ENCODE results near the gene FASTK. TPM values are rescaled to one million over a fixed set of nuclear protein-coding genes. Genes with fewer than 3 reads are reported as not detected.

FASTK gene
- total RNA-seq, 4 donors from 2014 or later = 121 to 241 (median 144) TPM

GRCh38 chr7:151125470-151125845 lies 44.8 kb upstream of the FASTK start:
- 48% methylated on average over 22 of the region's 22 CpGs; no CpG with 5 or more reads in 1 of the 2 donors for WGBS, 2 donors (ENCODE audit: low coverage in 1 of 2)
- TF ChIP-seq CTCF (IDR thresholded peaks at IDR 0.05) (peak in 4 of 5 experiments; percentile 25 to 49 (median 30)), EP300 (IDR thresholded peaks at IDR 0.05; ENCODE audit: low read depth) (no peak), POLR2AphosphoS5 (IDR thresholded peaks at IDR 0.05) (peak in 1 of 3 donors; percentile 17)
- intact Hi-C loops (cut with DNase I; ENCODE audit: low total_unique reads) = loop anchor here (10.0 kb wide), 1 partner anchor 179 kb away; no protein-coding TSS in a partner anchor
- peaks cover 0 to 10% (median 4%) of the 10 kb centered on the region in 4 donors for H3K36me3 ChIP-seq
- peak overlapping the region; percentile 9 to 80 (median 70) for H3K27ac ChIP-seq
- no peaks in the 10 kb centered on the region for H3K27me3 ChIP-seq
- DNase-seq = peak; percentile 64
- peak overlapping the region in 3 of 4 donors; percentile 36 to 49 (median 40) for H3K4me3 ChIP-seq
- H3K4me1 ChIP-seq = peaks cover 0 to 25% (median 19%) of the 10 kb centered on the region in 4 donors
- no peaks in the 10 kb centered on the region for H3K9me3 ChIP-seq
- in situ Hi-C loops (cut with MboI; ENCODE audit: low pct_ligation_motif_present in 1 of 4, low pct_unique_long_range_greater_than_20kb in 1 of 4, low sequenced_read_pairs in 3 of 4) = loop anchor here in 2 of 4 donors (5.0 to 10.0 kb wide), 2 partner anchors 47 to 49 kb away; no protein-coding TSS in a partner anchor

GRCh38 chr7:151124899-151125399 lies 44.3 kb upstream of the FASTK start:
- in situ Hi-C loops (cut with MboI; ENCODE audit: low pct_ligation_motif_present in 1 of 4, low pct_unique_long_range_greater_than_20kb in 1 of 4, low sequenced_read_pairs in 3 of 4) (loop anchor here in 2 of 4 donors (5.0 to 10.0 kb wide), 2 partner anchors 47 to 50 kb away; no protein-coding TSS in a partner anchor), intact Hi-C loops (cut with DNase I; ENCODE audit: low total_unique reads) (loop anchor here (5.0 to 10.0 kb wide), 2 partner anchors 42 to 180 kb away; partner anchors contain the start of gene GBX1)
- Histone ChIP-seq H3K4me1 (peaks cover 0 to 25% (median 19%) of the 10 kb centered on the region in 4 donors), H3K27ac (peak overlapping the region in 2 of 4 donors; percentile 73 to 80), H3K4me3 (peak overlapping the region in 1 of 4 donors; percentile 49), H3K36me3 (peaks cover 0 to 13% (median 6%) of the 10 kb centered on the region in 4 donors), H3K27me3 (no peaks in the 10 kb centered on the region), H3K9me3 (no peaks in the 10 kb centered on the region)
- no peak for DNase-seq
- TF ChIP-seq POLR2A (IDR thresholded peaks at IDR 0.05) = no peak
- 83% methylated on average over 14 of the region's 14 CpGs; no CpG with 5 or more reads in 1 of the 2 donors for WGBS, 2 donors (ENCODE audit: low coverage in 1 of 2)

- peaks cover 0 to 25% (median 19%) of the 10 kb centered on the region in 4 donors for H3K4me1 ChIP-seq
- in situ Hi-C loops (cut with MboI; ENCODE audit: low pct_ligation_motif_present in 1 of 4, low pct_unique_long_range_greater_than_20kb in 1 of 4, low sequenced_read_pairs in 3 of 4) (loop anchor here in 1 of 4 donors (10.0 kb wide), 1 partner anchor 50 kb away; no protein-coding TSS in a partner anchor), intact Hi-C loops (cut with DNase I; ENCODE audit: low total_unique reads) (loop anchor here (5.0 to 10.0 kb wide), 2 partner anchors 43 to 180 kb away; partner anchors contain the start of gene GBX1)
- H3K4me3 ChIP-seq = no peak overlapping the region
- H3K9me3 ChIP-seq = no peaks in the 10 kb centered on the region
- no peak for DNase-seq
- H3K27ac ChIP-seq = no peak overlapping the region
- TF ChIP-seq CTCF (IDR thresholded peaks at IDR 0.05) (no peak), EP300 (IDR thresholded peaks at IDR 0.05; ENCODE audit: low read depth) (no peak), POLR2AphosphoS5 (IDR thresholded peaks at IDR 0.05) (no peak), POLR2A (IDR thresholded peaks at IDR 0.05) (no peak)
- WGBS, 2 donors (ENCODE audit: low coverage in 1 of 2) = 88% methylated on average over 7 of the region's 7 CpGs; no CpG with 5 or more reads in 1 of the 2 donors
- H3K36me3 ChIP-seq = peaks cover 0 to 16% (median 6%) of the 10 kb centered on the region in 4 donors
- no peaks in the 10 kb centered on the region for H3K27me3 ChIP-seq
Observed at GRCh38 chr7:151124481-151124880, 43.9 kb upstream of the FASTK start.

GRCh38 chr7:151123822-151124464 lies 43.3 kb upstream of the FASTK start:
- intact Hi-C loops (cut with DNase I; ENCODE audit: low total_unique reads) (loop anchor here (5.0 to 10.0 kb wide), 2 partner anchors 43 to 181 kb away; partner anchors contain the start of gene GBX1), in situ Hi-C loops (cut with MboI; ENCODE audit: low pct_ligation_motif_present in 1 of 4, low pct_unique_long_range_greater_than_20kb in 1 of 4, low sequenced_read_pairs in 3 of 4) (loop anchor here in 1 of 4 donors (10.0 kb wide), 1 partner anchor 51 kb away; no protein-coding TSS in a partner anchor)
- 42 to 60% methylated on average over 5 to 24 of the region's 24 CpGs for WGBS, 2 donors (ENCODE audit: low coverage in 1 of 2)

More at GRCh38 chr7:151123822-151124464, 43.3 kb upstream of the FASTK start:
- peaks cover 0 to 25% (median 19%) of the 10 kb centered on the region in 4 donors for H3K4me1 ChIP-seq
- H3K36me3 ChIP-seq = peaks cover 0 to 15% (median 4%) of the 10 kb centered on the region in 4 donors
- H3K27me3 ChIP-seq = no peaks in the 10 kb centered on the region
- H3K4me3 ChIP-seq = no peak overlapping the region
- no peak for TF ChIP-seq POLR2AphosphoS5 (IDR thresholded peaks at IDR 0.05)
- peak; percentile 97 to 99 (median 97) for TF ChIP-seq CTCF (IDR thresholded peaks at IDR 0.05)
- DNase-seq = peak; percentile 88
- H3K9me3 ChIP-seq = no peaks in the 10 kb centered on the region
- no peak overlapping the region for H3K27ac ChIP-seq
